Measurements from ENCODE around the gene A2M.

Gene A2M

GRCh38 chr12:9098115-9098452 lies 17.6 kb downstream of the A2M start:
- no peak for DNase-seq

- DNase-seq, result no peak
These were observed 19.0 kb downstream of the A2M start for GRCh38 chr12:9096563-9097176.

- no peak for DNase-seq
These were observed 20.4 kb downstream of the A2M start for GRCh38 chr12:9095322-9095721.

- DNase-seq, result no peak
These were observed 21.1 kb downstream of the A2M start for GRCh38 chr12:9094512-9095206.

GRCh38 chr12:9091891-9092598 lies 23.7 kb downstream of the A2M start:
- DNase-seq, result no peak

- no peak for DNase-seq
These were observed 25.5 kb downstream of the A2M start for GRCh38 chr12:9090220-9090619.

GRCh38 chr12:9087087-9087835 lies 28.5 kb downstream of the A2M start:
- DNase-seq, result no peak

GRCh38 chr12:9086087-9086486 lies 29.6 kb downstream of the A2M start:
- no peak for DNase-seq

- DNase-seq, result no peak
These were observed 31.3 kb downstream of the A2M start for GRCh38 chr12:9084417-9084816.

GRCh38 chr12:9083793-9084192 lies 31.9 kb downstream of the A2M start:
- no peak for DNase-seq

- DNase-seq, result no peak
These were observed 33.9 kb downstream of the A2M start for GRCh38 chr12:9081667-9082427.

- no peak for DNase-seq
These were observed 35.6 kb downstream of the A2M start for GRCh38 chr12:9079883-9080675.

- DNase-seq, result no peak
These were observed 36.6 kb downstream of the A2M start for GRCh38 chr12:9079082-9079481.

- no peak for DNase-seq
These were observed 38.3 kb downstream of the A2M start for GRCh38 chr12:9077152-9078031.

GRCh38 chr12:9076733-9077132 lies 39.0 kb downstream of the A2M start:
- no peak for DNase-seq

- DNase-seq, result no peak
These were observed 40.6 kb downstream of the A2M start for GRCh38 chr12:9075138-9075535.

GRCh38 chr12:9074484-9075137 lies 41.1 kb downstream of the A2M start:
- DNase-seq, result no peak

- DNase-seq, result no peak
These were observed 42.6 kb downstream of the A2M start for GRCh38 chr12:9073076-9073475.

- no peak for DNase-seq
These were observed 43.2 kb downstream of the A2M start for GRCh38 chr12:9072481-9073038.

GRCh38 chr12:9071969-9072368 lies 43.8 kb downstream of the A2M start:
- DNase-seq, result no peak
